Forelimb muscle (tissue), 1 donor: ENCODE data around the gene ELMO1. TPM values are rescaled to one million over a fixed set of nuclear protein-coding genes. Genes with fewer than 3 reads are reported as not detected.

Source experiments
- DNase-seq: peaks from one replicate; pipeline ENCODE4 v3.0.0-alpha.2; 2013; ENCODE audit warnings: low read depth
- polyA plus RNA-seq: library from polyadenylated mRNA; unstranded; fragments of 120-200 nt; gene quantifications from one replicate; pipeline ENCODE4 v1.2.1, GENCODE V29; 2013; ENCODE audit not compliant: insufficient read length

ELMO1 gene
- polyA plus RNA-seq, 1 donor: 24.5 TPM

GRCh38 chr7:36919738-36920137 is 528.9 kb downstream of the ELMO1 start:
- no peak for DNase-seq

- DNase-seq: no peak
These were observed 530.1 kb downstream of the ELMO1 start for GRCh38 chr7:36918591-36918990.

GRCh38 chr7:36916619-36917018 is 532.0 kb downstream of the ELMO1 start:
- DNase-seq: no peak

- DNase-seq: no peak
These were observed 532.5 kb downstream of the ELMO1 start for GRCh38 chr7:36916116-36916515.

GRCh38 chr7:36911788-36912187 is 536.9 kb downstream of the ELMO1 start:
- no peak for DNase-seq

- DNase-seq: no peak
These were observed 537.8 kb downstream of the ELMO1 start for GRCh38 chr7:36910859-36911258.

GRCh38 chr7:36910401-36910800 is 538.3 kb downstream of the ELMO1 start:
- no peak for DNase-seq

GRCh38 chr7:36906956-36907635 is 541.6 kb downstream of the ELMO1 start:
- DNase-seq: no peak

GRCh38 chr7:36906448-36906847 is 542.2 kb downstream of the ELMO1 start:
- no peak for DNase-seq

- DNase-seq: no peak
These were observed 542.8 kb downstream of the ELMO1 start for GRCh38 chr7:36905841-36906240.

GRCh38 chr7:36904802-36905201 is 543.9 kb downstream of the ELMO1 start:
- no peak for DNase-seq

GRCh38 chr7:36904101-36904500 is 544.6 kb downstream of the ELMO1 start:
- DNase-seq: no peak

GRCh38 chr7:36900988-36901710 is 547.5 kb downstream of the ELMO1 start:
- no peak for DNase-seq

GRCh38 chr7:36898186-36898585 is 550.5 kb downstream of the ELMO1 start:
- DNase-seq: no peak

GRCh38 chr7:36896956-36897590 is 551.6 kb downstream of the ELMO1 start:
- DNase-seq: no peak

GRCh38 chr7:36896418-36896817 is 552.2 kb downstream of the ELMO1 start:
- DNase-seq: no peak

GRCh38 chr7:36895192-36895591 is 553.5 kb downstream of the ELMO1 start:
- no peak for DNase-seq

- DNase-seq: no peak
These were observed 554.5 kb downstream of the ELMO1 start for GRCh38 chr7:36894190-36894589.

GRCh38 chr7:36889182-36889581 is 559.5 kb downstream of the ELMO1 start:
- DNase-seq: no peak

GRCh38 chr7:36887969-36888368 is 560.7 kb downstream of the ELMO1 start:
- DNase-seq: no peak

GRCh38 chr7:36887233-36887632 is 561.4 kb downstream of the ELMO1 start:
- DNase-seq: no peak

GRCh38 chr7:36884910-36885309 is 563.8 kb downstream of the ELMO1 start:
- DNase-seq: no peak

- DNase-seq: no peak
These were observed 564.3 kb downstream of the ELMO1 start for GRCh38 chr7:36884351-36884750.
